Measurements from ENCODE around the gene PRCC.

DNA sequence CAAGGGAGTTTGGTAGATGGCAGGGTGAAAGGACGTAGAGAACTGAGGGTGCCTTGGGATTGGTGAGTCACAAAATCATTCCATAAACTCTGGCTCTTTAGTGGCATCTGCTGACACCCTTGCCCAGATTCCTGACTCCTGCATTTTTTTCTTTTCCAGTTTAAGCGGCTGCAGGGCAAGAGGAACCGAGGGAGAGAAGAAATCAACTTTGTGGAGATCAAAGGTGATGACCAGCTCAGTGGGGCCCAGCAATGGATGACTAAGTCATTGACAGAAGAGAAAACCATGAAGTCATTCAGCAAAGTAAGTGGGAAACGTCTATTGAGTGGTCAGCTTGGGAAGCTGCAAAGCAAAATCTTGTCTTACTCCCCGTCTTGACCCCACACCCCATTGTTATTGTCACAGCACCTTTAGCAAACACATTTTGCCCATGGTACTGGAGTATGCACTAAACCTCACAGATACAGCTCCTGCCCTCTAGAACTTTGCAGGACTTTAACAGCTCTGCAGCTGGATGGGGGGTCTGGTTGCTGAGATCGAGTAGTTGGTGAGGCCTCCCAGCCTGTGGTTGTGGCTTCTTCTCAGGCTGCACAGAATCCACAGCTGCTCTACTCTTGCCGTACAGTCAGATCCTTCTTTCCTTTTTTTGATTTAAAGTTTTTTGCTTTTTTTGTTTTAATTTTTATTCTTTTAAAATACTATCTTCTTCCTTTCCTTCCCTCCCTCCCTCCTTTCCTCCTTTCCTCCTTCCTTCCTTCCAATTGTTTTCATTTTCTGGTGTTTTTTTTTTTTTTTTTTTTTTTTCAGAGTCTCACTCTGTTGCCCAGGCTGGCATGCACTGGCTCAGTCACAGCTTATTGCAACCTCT, 27.4 kb downstream of the PRCC start:
- TF ChIP-seq SUZ12 (IDR thresholded peaks at IDR 0.05; ENCODE audit: extremely low read depth, insufficient read depth, insufficient read length) (no peak), ZNF274 (IDR thresholded peaks at IDR 0.05; ENCODE audit: low read depth, low read length) (no peak), YY1 (IDR thresholded peaks at IDR 0.05; ENCODE audit: insufficient read depth, insufficient read length) (no peak)
